PFSK-1 (cell line): Measurements from ENCODE around the gene WDR62.

ENCODE experiments used
- FOXP2 ChIP-seq: optimal IDR thresholded peaks from 2 replicates; pipeline ENCODE3; 2011; ENCODE audit warnings: borderline replicate concordance, control low read depth, inconsistent platforms; ENCODE audit not compliant: insufficient read depth; ENCODE audit errors: extremely low read length, extremely low read depth
- POLR2AphosphoS5 ChIP-seq: IDR thresholded peaks from 2 replicates; pipeline ENCODE4 v1.6.1; 2012; ENCODE audit warnings: low read depth, mild to moderate bottlenecking, control low read depth, low read length, moderate library complexity
- REST ChIP-seq, 2 experiments: IDR thresholded peaks; 2 replicates each; pipeline versions ENCODE4 v1.6.1 to v1.8.0; 2011 to 2012; ENCODE audit warnings: low read depth in 2 of 2, low read length in 2 of 2, control low read depth in 1 of 2, inconsistent platforms in 1 of 2, mild to moderate bottlenecking in 1 of 2, moderate library complexity in 1 of 2; ENCODE audit not compliant: insufficient read depth in 1 of 2
- SIN3A ChIP-seq: IDR thresholded peaks from 2 replicates; pipeline ENCODE4 v1.6.1; 2012; ENCODE audit warnings: mild to moderate bottlenecking, low read length, moderate library complexity, borderline replicate concordance; ENCODE audit not compliant: insufficient read depth
- TAF1 ChIP-seq: IDR thresholded peaks from 2 replicates; pipeline ENCODE4 v1.6.1; 2012; ENCODE audit warnings: low read length, control low read depth, borderline replicate concordance; ENCODE audit not compliant: insufficient read depth

DNA sequence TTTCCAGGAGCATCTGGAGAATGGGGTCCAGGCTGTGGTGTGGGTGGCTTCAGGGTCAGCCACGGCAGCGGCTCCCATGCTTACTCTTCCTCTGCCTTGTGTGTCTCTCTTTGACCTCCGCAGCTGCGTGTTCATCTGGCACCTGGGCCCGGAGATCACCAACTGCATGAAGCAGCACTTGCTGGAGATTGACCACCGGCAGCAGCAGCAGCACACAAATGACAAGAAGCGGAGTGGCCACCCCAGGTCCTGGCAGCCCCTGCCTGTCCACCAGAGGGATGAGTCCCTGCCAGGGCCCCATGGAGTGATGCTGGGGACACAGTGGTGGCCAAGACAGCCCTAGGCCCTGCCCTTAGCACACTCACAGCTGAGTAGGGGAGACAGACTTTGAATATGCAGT is 37.9 kb downstream of the WDR62 start:
- TF ChIP-seq SIN3A (no peak), REST (IDR thresholded peaks at IDR 0.05; ENCODE audit: insufficient read depth in 1 of 2, low read depth in 2 of 2, low read length in 2 of 2) (no peak), TAF1 (no peak), POLR2AphosphoS5 (no peak), FOXP2 (no peak)
